ENCODE measurements around the gene NCAN. TPM values are rescaled to one million over a fixed set of nuclear protein-coding genes. Genes with fewer than 3 reads are reported as not detected.
A peak's percentile ranks its signal among the peaks of the same experiment; 100 is the strongest.

The NCAN gene
- total and polyA plus RNA-seq, 2 of the 13 experiments (the other 11 are each of a cell fraction or from before 2014, with no cell fraction given): not detected

GRCh38 chr19:19171821-19172532 is 39.8 kb upstream of the NCAN start (continued):
- no peak for TF ChIP-seq MLLT10 (CRISPR knock-in tag; IDR thresholded peaks at IDR 0.05)
- TF ChIP-seq ZMAT5 (CRISPR knock-in tag; IDR thresholded peaks at IDR 0.05; ENCODE audit: borderline replicate concordance, low read depth): no peak
- TF ChIP-seq RFXAP (CRISPR knock-in tag; IDR thresholded peaks at IDR 0.05; ENCODE audit: borderline replicate concordance): no peak
- TF ChIP-seq TP53 (CRISPR knock-in tag; conservative IDR thresholded peaks at IDR 0.05): no peak
- TF ChIP-seq ZNF280B (CRISPR knock-in tag; IDR thresholded peaks at IDR 0.05; ENCODE audit: borderline replicate concordance): no peak
- TF ChIP-seq NR2F1 (CRISPR knock-in tag; IDR thresholded peaks at IDR 0.05): no peak; a peak in 2 of 4 replicates
- peak; percentile 41; the same call in 1 of the 2 replicates for TF ChIP-seq HOXA3 (CRISPR knock-in tag; IDR thresholded peaks at IDR 0.05)
- peak; percentile 72 for TF ChIP-seq HDAC2 (CRISPR knock-in tag; IDR thresholded peaks at IDR 0.05)
- peak; percentile 48; the same call in 1 of the 2 replicates for TF ChIP-seq ZFX (CRISPR knock-in tag; IDR thresholded peaks at IDR 0.05; ENCODE audit: low read depth)
- TF ChIP-seq RARG (CRISPR knock-in tag; IDR thresholded peaks at IDR 0.05; ENCODE audit: low read depth): no peak
- TF ChIP-seq CTCF (CRISPR knock-in tag; IDR thresholded peaks at IDR 0.05): 0 out of 2 replicates have a peak, but pooled peaks have one; percentile 17
- no peak for TF ChIP-seq KMT2A (CRISPR knock-in tag; IDR thresholded peaks at IDR 0.05)
- TF ChIP-seq ZSCAN12 (CRISPR knock-in tag; IDR thresholded peaks at IDR 0.05): no peak
- no peak for TF ChIP-seq ZBTB1 (CRISPR knock-in tag; IDR thresholded peaks at IDR 0.05; ENCODE audit: borderline replicate concordance)
- TF ChIP-seq ZBTB21 (CRISPR knock-in tag; IDR thresholded peaks at IDR 0.05): 0 out of 2 replicates have a peak, but pooled peaks have one; percentile 27
- TF ChIP-seq ZNF280D (CRISPR knock-in tag; IDR thresholded peaks at IDR 0.05): no peak
- no peak for TF ChIP-seq GMEB2 (CRISPR knock-in tag; IDR thresholded peaks at IDR 0.05; ENCODE audit: low read depth)
- peak; percentile 83 for TF ChIP-seq RBM22 (optimal IDR thresholded peaks at IDR 0.05; ENCODE audit: low read length)
- no peak for TF ChIP-seq ZNF121 (CRISPR knock-in tag; IDR thresholded peaks at IDR 0.05)
- no peak for TF ChIP-seq ZNF782 (CRISPR knock-in tag; IDR thresholded peaks at IDR 0.05; ENCODE audit: borderline replicate concordance)

All from HepG2 (cell line).